ENCODE results near the gene RGS3. TPM values are rescaled to one million over a fixed set of nuclear protein-coding genes. Genes with fewer than 3 reads are reported as not detected.

The RGS3 gene
- total RNA-seq, 1 donor from 2014 or later, result 92.5 TPM

- DNase-seq (ENCODE audit: low read depth), result no peak
- H3K9me3 Mint-ChIP-seq (ENCODE audit: unreplicated experiment), result peaks cover 4% of the 10 kb centered on the region
Observed at GRCh38 chr9:113475992-113476391, 12.5 kb downstream of the RGS3 start.

DNA sequence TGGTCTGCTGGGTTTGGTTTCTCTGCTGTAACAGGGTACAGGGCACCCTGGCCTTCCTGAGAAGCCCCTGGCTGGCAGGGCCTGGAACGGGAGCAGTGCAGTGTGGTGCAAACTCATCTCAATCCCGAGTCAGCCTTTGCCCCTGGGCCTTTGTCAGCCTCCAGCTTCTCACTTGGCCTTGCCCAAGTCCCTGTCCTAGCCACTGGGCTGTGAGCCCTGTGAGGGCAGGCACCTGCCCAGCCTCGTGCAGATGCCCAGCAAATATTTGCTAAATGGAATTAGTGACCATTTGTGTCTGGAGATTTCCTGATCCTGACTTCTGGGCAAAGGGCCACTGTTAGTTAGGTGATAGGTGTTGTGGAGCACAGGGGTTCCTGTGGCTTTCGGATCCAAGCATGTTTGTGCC, 13.0 kb downstream of the RGS3 start:
- H3K4me1 ChIP-seq (ENCODE audit: insufficient read depth, low read length), result no peaks in the 10 kb centered on the region
- no peak for FAIRE-seq
- no peak overlapping the region for H3K4me3 ChIP-seq (ENCODE audit: insufficient read depth, low read depth, low read length)
- DNase-seq (ENCODE audit: low read depth), result no peak
- no peak overlapping the region for H3K9ac ChIP-seq (ENCODE audit: low read length)
- no peaks in the 10 kb centered on the region for H3K79me2 ChIP-seq (ENCODE audit: insufficient read depth, low read length)
- no peak overlapping the region for H3K27ac Mint-ChIP-seq (ENCODE audit: unreplicated experiment)
- H3K36me3 Mint-ChIP-seq (ENCODE audit: low read depth, unreplicated experiment), result no peaks in the 10 kb centered on the region
- H3K9me3 Mint-ChIP-seq (ENCODE audit: unreplicated experiment), result peaks cover 4% of the 10 kb centered on the region
- peaks cover 3% of the 10 kb centered on the region for H3K27me3 ChIP-seq (ENCODE audit: insufficient read depth, low read length)
- no peaks in the 10 kb centered on the region for H3K4me1 Mint-ChIP-seq (ENCODE audit: low read depth, unreplicated experiment)
- H3K27me3 Mint-ChIP-seq (ENCODE audit: low read depth, unreplicated experiment), result peaks cover 37% of the 10 kb centered on the region
- no peak overlapping the region for H3K4me3 Mint-ChIP-seq (ENCODE audit: unreplicated experiment)
- H3K27ac ChIP-seq (ENCODE audit: low read depth, low read length), result no peak overlapping the region
- H2AFZ ChIP-seq (ENCODE audit: low read depth, low read length), result no peak overlapping the region
- no peaks in the 10 kb centered on the region for H3K36me3 ChIP-seq (ENCODE audit: insufficient read depth, low read length)
- H3K4me2 ChIP-seq (ENCODE audit: low read length), result no peak overlapping the region
- no peak for TF ChIP-seq EZH2 (IDR thresholded peaks at IDR 0.05; ENCODE audit: insufficient read depth, low read length)
- TF ChIP-seq, protein P1, sequence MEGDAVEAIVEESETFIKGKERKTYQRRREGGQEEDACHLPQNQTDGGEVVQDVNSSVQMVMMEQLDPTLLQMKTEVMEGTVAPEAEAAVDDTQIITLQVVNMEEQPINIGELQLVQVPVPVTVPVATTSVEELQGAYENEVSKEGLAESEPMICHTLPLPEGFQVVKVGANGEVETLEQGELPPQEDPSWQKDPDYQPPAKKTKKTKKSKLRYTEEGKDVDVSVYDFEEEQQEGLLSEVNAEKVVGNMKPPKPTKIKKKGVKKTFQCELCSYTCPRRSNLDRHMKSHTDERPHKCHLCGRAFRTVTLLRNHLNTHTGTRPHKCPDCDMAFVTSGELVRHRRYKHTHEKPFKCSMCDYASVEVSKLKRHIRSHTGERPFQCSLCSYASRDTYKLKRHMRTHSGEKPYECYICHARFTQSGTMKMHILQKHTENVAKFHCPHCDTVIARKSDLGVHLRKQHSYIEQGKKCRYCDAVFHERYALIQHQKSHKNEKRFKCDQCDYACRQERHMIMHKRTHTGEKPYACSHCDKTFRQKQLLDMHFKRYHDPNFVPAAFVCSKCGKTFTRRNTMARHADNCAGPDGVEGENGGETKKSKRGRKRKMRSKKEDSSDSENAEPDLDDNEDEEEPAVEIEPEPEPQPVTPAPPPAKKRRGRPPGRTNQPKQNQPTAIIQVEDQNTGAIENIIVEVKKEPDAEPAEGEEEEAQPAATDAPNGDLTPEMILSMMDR (IDR thresholded peaks at IDR 0.05; ENCODE audit: insufficient read depth, low read depth, low read length), result no peak
- H4K20me1 ChIP-seq (ENCODE audit: insufficient read depth, low read length), result no peaks in the 10 kb centered on the region
- no peaks in the 10 kb centered on the region for H3K9me3 ChIP-seq (ENCODE audit: insufficient read depth, low read depth, low read length)

More at GRCh38 chr9:113475992-113476391, 12.5 kb downstream of the RGS3 start:
- H3K36me3 ChIP-seq (ENCODE audit: insufficient read depth, low read length), result no peaks in the 10 kb centered on the region
- Mint-ChIP-seq H3K27me3 (ENCODE audit: low read depth, unreplicated experiment) (peaks cover 39% of the 10 kb centered on the region), H3K4me1 (ENCODE audit: low read depth, unreplicated experiment) (peaks cover 3% of the 10 kb centered on the region), H3K4me3 (ENCODE audit: unreplicated experiment) (no peak overlapping the region), H3K27ac (ENCODE audit: unreplicated experiment) (no peak overlapping the region), H3K36me3 (ENCODE audit: low read depth, unreplicated experiment) (no peaks in the 10 kb centered on the region)
- no peaks in the 10 kb centered on the region for H4K20me1 ChIP-seq (ENCODE audit: insufficient read depth, low read length)
- no peak overlapping the region for H3K9ac ChIP-seq (ENCODE audit: low read length)
- no peak for FAIRE-seq
- TF ChIP-seq, protein P1 (IDR thresholded peaks at IDR 0.05; ENCODE audit: insufficient read depth, low read depth, low read length), result no peak
- no peak for TF ChIP-seq EZH2 (IDR thresholded peaks at IDR 0.05; ENCODE audit: insufficient read depth, low read length)
- H3K9me3 ChIP-seq (ENCODE audit: insufficient read depth, low read depth, low read length), result no peaks in the 10 kb centered on the region
- H3K27ac ChIP-seq (ENCODE audit: low read depth, low read length), result no peak overlapping the region
- no peak overlapping the region for H3K4me2 ChIP-seq (ENCODE audit: low read length)
- peaks cover 3% of the 10 kb centered on the region for H3K27me3 ChIP-seq (ENCODE audit: insufficient read depth, low read length)
- H3K4me3 ChIP-seq (ENCODE audit: insufficient read depth, low read depth, low read length), result no peak overlapping the region
- H3K4me1 ChIP-seq (ENCODE audit: insufficient read depth, low read length), result no peaks in the 10 kb centered on the region
- no peak overlapping the region for H2AFZ ChIP-seq (ENCODE audit: low read depth, low read length)
- H3K79me2 ChIP-seq (ENCODE audit: insufficient read depth, low read length), result no peaks in the 10 kb centered on the region

- Histone ChIP-seq H4K20me1 (ENCODE audit: insufficient read depth, low read length) (no peaks in the 10 kb centered on the region), H3K27ac (ENCODE audit: low read depth, low read length) (no peak overlapping the region), H3K27me3 (ENCODE audit: insufficient read depth, low read length) (peaks cover 3% of the 10 kb centered on the region), H3K36me3 (ENCODE audit: insufficient read depth, low read length) (no peaks in the 10 kb centered on the region), H3K4me2 (ENCODE audit: low read length) (no peak overlapping the region), H3K9me3 (ENCODE audit: insufficient read depth, low read depth, low read length) (no peaks in the 10 kb centered on the region), H2AFZ (ENCODE audit: low read depth, low read length) (no peak overlapping the region), H3K4me1 (ENCODE audit: insufficient read depth, low read length) (no peaks in the 10 kb centered on the region), H3K79me2 (ENCODE audit: insufficient read depth, low read length) (no peaks in the 10 kb centered on the region), H3K9ac (ENCODE audit: low read length) (no peak overlapping the region), H3K4me3 (ENCODE audit: insufficient read depth, low read depth, low read length) (no peak overlapping the region)
- H3K4me1 Mint-ChIP-seq (ENCODE audit: low read depth, unreplicated experiment), result no peaks in the 10 kb centered on the region
- peaks cover 4% of the 10 kb centered on the region for H3K9me3 Mint-ChIP-seq (ENCODE audit: unreplicated experiment)
- no peak overlapping the region for H3K4me3 Mint-ChIP-seq (ENCODE audit: unreplicated experiment)
- H3K36me3 Mint-ChIP-seq (ENCODE audit: low read depth, unreplicated experiment), result no peaks in the 10 kb centered on the region
- no peak for DNase-seq (ENCODE audit: low read depth)
- FAIRE-seq, result no peak
- TF ChIP-seq, protein P1 (IDR thresholded peaks at IDR 0.05; ENCODE audit: insufficient read depth, low read depth, low read length), result no peak
- no peak for TF ChIP-seq EZH2 (IDR thresholded peaks at IDR 0.05; ENCODE audit: insufficient read depth, low read length)
- peaks cover 37% of the 10 kb centered on the region for H3K27me3 Mint-ChIP-seq (ENCODE audit: low read depth, unreplicated experiment)
- H3K27ac Mint-ChIP-seq (ENCODE audit: unreplicated experiment), result no peak overlapping the region
Observed at GRCh38 chr9:113477058-113477457, 13.5 kb downstream of the RGS3 start.

All from astrocyte (in vitro differentiated cells and primary cell).